NOMO-1 treated with DMSO at 0.1 percent for 48 hours (cell line): ENCODE results near the gene CAMK2B.

ENCODE experiments used
- DNase-seq: peaks from one replicate; lab custom pipeline; 2025; ENCODE audit not compliant: unreplicated experiment; lab: John Stamatoyannopoulos, UW

Gene CAMK2B

DNA sequence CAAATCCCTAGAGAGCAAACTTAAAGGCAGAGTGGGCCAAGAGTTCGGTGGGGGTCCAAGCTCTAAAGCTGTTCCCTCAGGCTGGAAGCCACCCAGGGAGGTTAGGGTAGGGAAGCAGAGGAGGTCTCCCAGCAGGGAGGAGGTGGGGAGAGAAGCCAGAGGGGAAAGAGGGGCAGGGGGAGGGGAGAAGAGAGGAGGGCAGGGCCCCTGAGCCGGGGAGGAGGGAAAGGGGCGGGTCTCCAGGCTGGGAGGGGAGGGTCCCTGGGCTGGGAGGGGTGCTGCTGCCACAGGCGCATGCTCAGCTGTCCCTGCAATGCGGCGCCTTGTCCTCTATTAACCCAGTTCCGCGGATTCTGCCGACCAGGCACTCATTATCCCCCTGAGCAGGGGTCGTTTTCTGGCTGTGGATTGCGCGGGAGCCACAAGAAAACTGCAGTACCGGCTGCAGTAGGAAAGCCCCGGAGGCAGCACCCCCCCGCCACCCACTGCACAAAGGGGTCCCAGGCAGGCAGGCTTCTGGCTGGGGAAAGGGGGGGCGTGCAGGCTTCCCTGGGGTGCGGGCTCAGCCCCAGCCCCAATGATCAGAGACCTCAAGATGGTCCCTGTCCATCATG is 49.3 kb downstream of the CAMK2B start:
- DNase-seq, result no peak

DNA sequence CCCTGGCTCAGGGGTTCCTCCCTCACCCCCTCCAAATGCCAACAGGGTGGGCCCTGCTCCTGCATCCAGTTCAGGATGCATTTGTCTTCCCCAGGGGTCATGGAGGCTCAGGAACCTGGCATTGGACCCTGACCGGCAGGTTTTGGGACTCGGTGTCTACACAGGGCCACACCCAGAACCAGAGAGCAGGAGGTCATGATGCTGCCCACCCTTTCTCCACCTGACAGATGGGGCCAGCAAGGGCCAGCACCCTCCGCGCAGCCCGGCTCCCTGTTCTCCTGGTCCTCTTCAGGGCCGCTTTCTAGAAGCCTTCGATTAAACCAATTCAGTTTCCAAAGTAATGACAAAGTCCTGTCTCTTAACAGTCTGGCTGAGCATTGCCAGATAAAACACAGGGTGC is 50.2 kb downstream of the CAMK2B start:
- no peak for DNase-seq

DNA sequence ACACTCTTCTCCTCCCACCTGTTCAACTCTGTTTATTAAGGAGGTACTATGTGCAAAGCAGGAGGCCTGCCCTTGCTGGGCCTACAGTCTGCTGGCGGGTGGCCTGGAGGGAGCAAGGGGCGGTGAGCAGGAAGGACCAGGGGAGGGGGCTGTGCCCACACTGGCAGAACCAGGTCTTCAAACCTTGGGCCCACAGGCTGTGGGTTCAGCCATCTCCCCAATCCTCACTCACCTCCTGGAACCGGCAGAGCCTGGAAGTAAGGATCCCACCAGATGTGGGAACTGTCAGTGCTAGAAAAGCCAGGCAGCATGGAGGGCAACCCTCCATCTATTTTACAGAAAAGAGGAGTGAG is 50.8 kb downstream of the CAMK2B start:
- no peak for DNase-seq

DNA sequence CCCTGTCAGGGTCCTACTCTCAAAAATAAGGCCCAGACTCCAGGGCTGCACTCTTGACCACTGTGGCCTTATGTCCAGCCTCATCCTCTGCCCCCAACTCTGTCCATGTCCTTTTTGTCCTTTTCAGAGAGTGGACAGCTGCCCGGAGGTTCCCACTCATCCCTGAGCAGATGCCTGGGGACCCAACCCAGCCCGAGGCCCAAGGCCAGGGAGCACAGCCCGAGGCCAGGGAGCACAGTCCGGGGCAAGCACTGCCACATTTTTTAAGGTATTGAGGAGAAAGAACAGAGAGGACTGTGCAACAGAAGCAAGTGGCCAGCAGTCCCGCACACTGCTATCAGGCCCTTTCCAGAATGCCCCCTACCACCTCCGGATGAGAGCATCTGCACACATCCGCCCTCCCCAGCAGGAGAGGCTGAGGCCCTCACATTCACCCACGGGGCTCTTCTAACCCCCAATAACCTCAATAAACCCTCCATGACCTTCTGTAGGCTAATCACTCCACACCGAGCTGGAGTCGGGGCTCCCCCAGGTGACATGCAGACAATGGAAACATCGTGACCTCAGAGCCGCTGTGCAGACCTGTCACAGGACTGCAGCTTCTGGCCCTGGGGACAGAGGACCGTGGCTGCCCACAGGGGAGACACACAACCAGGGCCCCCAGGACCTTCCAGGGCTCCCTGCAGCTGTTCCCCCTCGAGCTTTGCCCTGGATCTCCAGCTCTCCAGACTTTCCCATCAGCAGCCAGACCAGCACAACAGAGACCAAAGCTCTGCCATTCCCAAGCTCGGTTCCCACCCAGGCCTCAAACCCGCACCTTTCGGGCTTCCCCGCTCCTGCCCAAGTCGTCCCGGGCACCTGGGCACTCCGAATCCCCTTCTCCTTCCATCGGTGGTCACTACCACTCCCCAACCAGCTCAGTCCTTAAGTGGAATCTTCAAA is 51.4 kb downstream of the CAMK2B start:
- DNase-seq, result no peak

DNA sequence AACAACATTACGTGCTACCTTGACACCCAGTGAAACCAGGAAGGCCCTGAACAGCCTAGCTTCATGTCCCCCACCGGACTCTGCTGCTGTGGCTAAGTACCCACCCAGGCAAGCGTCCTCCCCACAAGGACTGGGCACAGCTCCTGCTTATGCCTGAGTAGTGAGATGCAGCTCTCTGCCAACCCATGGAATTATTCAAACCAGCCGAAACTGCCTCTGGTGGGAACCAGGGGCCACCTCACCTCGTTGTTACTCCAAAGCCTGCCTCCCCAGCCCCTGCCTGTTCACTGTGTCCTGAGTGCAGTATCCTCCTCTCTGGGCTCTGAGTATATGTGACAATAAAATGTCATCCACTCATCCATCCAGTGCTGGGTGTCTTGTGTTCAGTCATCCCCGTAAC is 52.4 kb downstream of the CAMK2B start:
- no peak for DNase-seq

DNA sequence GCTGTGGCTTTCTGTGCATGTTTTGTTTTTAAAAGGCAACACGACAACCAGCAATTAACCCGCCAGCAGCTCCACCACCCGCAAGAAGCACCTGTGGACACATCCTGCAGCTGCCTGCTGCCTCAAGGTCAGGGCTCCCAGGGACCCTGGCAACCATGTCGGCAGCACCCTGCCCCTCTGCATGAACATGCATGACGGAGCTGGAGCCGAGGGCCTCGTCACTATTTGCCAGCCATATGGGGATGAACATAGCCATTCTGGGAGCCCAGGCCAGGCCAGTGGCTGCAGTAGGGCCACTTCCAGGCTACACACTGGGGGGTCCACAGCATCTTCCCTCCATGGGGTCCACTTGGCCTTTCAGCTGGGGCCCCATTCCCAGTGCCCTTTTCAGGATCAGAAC is 52.9 kb downstream of the CAMK2B start:
- DNase-seq, result no peak

DNA sequence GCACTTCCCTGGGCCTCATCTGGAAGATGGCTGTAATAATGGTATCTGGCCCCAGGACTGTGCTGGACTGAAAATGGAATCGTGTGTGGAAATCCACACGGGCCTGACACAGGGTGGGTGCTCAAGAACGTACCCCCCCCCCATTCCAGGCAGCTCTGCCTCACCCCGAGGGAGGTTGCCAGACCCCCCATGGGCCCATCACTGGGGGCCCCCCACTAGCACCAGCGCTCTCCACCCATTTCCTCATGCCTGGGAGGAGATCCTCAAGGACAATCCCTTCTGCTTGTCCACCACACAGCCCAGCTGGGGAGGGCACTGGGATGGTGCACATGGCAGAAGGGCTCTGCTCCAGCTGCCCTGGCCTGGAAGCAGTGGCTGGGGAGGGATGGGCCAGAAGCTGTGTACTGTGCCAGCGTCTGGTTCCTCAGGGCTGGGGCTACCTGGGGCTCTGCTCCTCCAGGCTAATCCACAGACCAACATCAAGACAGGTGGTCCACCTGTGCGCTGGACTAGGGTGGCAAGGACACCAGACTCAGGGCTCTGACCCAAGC is 55.4 kb downstream of the CAMK2B start:
- no peak for DNase-seq

DNA sequence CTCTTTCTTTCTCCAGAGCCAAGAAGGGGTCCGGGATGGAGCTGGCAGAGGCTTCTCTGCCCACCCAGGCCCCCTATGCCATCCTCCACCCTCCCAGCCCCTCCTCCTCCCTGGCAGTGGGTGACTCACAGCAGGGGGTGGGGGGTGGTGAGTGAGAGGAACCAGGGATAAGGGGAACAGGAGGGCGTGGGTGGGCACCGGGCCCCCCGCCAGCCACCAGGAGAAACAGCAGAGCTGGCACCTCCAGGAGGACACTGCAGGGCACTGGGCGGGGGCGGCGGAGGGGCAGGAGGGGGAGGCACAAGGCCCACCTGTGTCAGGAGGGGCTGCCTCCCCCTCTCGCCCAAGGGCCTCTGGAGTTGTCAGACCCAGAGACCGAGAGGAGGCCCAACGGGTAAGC is 56.0 kb downstream of the CAMK2B start:
- no peak for DNase-seq

DNA sequence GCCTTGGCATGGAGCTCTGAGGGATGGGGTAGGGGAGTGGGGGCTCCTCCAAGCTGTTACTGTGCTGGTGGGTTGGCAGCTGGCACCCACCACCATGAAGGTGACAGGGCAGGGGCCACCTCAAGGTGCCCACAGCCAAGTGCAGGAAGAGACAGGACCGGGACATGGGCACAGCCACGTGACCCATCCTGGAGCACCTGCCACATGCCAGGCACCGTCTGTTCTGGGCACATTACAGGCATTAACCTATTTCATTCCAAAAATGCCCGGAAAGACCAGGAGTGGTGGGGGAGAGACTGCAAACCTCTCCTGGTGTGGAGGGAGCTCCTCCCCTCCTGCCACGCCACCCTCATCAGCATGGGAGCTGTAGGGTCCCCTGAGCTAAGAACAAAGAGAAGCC is 56.7 kb downstream of the CAMK2B start:
- DNase-seq, result no peak

DNA sequence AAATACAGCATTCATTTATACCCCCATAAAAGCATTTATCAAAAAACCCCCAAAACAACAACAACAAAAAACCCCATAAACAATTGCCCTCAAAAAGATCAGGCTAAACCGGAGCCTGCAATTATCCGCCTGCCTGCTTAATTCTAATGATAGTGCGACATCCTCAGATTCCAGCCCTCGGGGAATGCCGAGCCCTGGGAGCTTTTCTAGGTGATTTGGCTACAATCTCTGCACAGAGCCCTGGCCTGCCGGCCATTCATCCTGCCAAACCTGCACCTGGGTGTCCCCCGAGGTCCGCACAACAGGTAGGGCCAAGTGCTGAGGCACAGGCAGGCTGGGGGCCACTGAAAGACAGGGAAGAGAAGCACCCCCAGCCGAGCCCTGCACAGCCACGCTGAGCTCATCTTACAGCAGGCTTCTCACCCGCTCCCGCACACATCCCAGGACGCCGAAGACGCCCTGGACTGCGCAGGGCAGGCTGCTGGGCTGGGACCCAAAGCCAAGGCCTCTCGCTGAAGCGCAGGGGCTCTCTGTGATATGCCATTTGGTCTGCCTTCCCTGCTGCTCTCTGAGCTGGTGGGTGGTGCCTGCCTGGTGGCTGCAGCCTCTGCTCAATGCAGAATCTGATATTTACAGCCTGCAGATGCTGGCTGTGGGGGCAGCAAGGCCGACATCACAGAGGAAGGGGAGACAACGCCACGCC is 57.5 kb downstream of the CAMK2B start:
- no peak for DNase-seq

DNA sequence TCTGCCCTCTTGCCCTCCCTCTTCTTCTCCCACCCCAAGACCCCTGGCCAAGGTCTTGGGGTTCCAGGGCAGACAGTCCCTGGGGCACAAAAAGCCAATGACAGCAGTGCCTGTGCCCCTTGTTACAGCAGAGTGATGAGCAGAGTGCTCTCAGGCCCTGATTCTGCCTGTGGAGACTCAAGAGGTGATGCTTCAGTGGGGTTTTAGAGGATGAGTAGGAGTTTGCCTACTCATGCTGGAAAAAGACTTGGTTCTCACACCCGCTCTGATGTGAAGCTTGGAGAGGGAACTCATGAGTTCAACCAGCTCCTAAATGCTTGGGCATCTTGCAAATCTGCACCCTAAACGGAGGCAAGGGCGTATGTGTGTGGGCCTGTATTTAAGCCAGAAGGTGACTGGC is 58.2 kb downstream of the CAMK2B start:
- no peak for DNase-seq

DNA sequence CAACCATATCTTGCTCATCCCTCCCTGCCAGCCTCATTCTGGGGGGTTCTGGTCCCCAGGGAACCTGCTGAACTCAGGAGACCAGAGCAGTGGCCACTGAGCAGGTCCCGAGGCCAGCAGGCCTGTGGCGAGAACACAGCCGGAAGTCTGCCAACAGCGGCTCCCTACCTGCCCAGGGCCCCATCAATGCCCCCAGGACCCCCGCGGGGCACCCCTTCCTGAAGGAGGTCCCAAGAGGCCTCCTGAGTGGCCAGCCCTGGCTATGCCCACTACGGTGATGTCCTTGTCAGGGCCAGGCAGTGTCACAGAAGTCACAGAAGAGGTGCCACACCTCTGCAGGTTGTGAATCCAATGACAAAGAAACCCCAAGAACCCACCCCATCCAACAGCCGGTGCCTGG is 58.9 kb downstream of the CAMK2B start:
- no peak for DNase-seq

DNA sequence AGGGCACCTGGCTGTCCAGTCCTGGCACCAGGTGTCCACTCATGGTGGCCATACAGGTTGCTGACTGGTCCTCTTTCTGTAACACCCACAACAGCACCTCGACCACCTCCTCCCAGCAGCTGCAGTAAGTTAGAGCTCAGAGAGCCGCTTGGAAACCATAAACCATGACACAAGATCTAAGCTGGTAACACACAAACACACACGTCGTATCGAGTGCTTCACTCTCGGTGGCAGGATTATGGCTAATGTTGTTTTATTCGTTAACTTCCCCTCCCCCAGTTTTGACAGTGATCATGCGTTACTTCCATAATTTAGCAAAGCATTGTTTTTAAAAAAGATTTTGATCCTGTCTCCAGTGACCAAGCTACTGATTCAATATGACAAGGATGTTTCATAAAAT is 59.7 kb downstream of the CAMK2B start:
- DNase-seq, result no peak

DNA sequence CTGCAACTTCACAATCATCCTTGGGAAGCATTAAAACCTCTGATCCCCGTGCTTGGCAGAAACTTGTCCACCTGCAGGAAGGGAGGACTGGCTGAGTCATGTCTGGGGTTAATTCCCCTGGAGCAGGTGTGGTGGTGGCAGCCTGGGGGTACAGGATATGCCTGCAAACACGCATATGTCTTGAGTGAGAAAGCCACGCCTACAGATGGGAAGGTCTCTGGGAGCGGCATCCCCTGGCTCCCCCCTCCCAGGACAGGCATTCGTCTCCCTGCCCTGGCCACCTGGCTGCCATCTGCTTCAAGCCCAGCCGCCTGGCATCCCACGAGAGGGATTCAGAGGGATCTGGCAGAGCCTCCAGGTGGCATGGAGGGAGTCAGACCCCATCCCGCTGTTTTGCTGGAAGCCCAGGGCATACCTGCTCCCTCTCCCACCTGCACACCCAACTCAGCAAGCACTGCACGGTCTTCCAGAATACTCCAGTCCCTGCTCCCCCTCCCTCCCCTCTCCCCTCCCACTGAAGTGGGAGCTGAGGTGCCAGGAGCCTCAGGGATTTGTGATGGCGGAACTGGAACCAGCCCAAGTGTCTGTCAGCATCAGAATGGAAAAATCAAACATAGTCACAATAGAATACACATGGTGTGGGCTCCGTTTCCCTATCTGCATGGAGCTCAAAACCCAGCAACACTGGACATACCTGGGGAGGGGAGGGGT is 61.0 kb downstream of the CAMK2B start:
- no peak for DNase-seq

DNA sequence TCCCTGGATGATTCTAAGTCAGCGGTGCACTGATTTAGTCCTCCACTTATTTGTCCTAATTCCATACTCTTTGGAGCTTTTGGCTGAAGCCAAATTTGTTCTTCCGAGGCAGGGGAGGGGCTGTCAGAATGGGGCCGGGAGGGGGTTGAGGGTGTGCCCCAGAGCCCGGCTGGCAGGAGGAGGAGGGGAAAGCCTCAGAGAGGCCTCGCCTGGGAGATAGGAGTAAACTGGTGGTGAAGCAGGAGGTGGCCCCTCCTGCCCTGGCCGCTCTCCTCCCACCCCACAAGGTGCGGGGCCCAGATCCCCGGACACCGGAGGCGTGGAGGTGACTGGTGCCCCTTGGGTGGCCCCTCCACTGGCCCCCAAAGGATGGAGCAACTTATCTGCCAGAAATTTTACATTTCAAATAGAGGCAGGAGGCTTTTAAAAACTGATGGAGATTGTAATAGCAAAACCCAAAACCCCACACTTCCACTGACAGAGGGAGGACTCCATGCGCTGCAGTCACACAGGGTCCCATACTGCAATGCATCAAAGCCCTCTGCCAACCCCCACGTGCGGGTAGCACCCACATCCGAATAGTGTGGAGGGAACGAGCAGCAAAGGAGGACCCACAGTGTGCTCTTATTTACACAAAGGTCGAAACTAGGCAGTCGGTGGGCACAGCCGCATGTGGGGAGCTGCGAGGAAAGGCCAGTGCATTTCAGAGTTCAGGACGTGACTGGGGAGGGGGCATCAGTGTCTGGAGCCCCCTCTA is 61.9 kb downstream of the CAMK2B start:
- DNase-seq, result no peak

DNA sequence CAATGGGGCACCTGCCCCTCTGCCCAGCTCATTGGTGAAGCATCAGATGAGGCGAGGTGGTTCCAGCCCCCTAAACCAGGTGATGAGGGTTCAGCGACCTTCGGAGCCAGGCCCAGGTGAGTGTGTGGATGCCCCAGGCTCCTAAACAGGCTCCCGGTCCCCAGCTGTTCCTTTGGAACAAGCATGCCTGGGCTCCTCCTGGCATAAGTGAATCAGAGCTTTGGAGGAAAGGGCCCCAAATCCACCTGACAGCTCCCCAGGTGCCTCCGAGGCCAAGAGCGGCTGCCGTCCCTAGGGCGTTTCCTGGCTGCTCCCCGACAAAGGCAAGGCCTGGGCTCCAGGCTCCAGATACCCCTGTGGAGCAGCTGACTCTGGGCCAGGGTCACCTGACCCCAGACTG is 63.4 kb downstream of the CAMK2B start:
- DNase-seq, result no peak

DNA sequence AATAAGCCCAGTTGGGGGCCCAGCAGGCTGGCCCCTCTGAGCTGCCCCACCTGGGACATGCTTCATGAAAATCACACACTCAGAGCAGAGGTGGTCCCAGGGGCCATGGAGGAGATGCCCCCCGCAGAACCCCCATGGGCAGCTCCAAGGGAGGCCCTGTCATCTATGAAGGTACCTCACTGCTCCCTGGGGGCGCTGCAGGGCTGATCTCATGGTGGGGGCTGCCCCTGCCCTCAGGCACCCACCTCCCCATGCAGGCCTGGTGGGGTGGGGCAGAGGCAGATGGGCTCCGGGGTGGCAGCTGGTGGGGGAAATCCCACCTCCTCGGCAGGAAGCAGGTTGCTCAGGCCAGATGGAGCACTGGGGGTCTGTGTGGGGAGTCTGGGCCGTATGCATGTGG is 64.2 kb downstream of the CAMK2B start:
- no peak for DNase-seq

DNA sequence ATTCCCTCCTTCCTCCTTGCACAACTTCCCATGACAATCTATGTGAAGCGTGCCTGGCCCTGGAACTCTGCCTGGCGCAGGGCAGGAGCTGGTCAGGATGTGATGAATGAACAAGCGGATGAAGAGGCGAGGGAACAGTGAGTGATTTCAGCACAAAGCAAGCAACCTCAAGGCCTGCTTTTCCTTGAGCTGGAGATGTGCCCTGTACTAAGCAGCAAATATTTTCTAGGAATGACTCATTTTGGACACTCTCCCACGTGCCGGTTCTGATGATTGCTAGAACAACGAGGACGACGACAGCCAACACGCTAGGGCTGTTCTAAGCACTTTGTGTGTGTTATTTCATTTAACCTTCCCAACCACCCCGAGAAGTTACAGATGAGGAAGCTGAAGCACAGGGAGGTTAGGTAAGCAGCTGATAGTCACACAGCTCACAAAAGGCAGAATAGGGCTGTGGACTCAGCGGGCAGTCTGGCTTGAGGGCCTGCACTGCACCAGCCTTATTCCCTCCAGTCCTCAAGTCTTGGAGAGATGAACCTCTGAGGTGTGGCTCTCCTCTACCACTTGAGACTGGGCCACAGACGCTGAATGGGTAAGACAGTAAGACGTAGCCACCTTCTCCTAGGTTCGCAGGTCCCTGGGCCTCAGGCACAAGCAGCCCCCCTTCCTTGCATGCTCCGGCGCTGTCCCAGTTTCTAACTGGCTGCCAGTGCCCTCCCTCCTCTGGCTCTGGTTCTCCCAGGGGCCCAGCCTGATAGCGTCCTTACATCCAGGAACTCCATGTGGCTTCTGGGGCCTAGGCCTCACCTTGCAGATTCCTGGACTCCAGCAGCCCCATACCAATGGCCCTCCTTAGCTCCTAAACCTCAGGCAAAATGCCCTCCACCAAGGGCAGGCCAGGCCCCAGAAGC is 65.6 kb downstream of the CAMK2B start:
- no peak for DNase-seq

DNA sequence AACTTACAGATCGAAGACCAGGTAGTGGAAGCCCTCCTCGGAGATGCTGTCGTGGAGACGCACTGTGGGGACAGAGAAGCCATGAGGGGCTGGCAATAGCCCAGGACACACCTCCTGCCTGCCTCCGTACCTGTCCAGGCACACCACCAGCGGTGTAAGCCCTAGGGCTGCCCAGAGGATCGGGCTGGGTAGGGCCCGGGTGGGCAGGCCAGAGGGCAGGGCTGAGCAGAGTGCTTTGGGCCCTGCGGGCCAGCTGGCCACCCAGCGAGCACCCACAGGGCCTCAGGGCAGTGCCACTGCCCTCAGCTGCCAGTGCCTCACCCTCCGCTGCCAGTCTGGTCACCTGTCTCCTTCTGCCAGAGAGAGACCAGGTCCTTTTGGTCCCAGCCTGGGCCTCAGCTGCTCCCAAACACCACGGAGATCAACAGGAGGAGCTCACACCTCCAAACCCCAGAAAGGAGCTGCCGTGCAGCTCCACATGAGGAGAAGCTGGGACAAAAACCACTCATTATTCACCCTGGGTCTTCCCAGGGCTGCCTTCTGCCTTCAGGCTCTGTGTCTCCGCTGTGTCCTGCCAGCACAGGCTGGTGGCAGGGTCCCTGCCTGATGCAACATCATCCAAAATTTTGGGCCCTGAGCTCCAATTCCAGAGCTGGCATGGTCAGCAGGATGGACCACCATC is 66.4 kb downstream of the CAMK2B start:
- no peak for DNase-seq
